ENCODE measurements around the gene LMBR1.

GRCh38 chr7:156778668-156779067 lies 114.3 kb downstream of the LMBR1 start:
- peak; percentile 8 for TF ChIP-seq CTCF (IDR thresholded peaks at IDR 0.05; ENCODE audit: low read depth, low read length, poor library complexity, severe bottlenecking)
- no peak for TF ChIP-seq EZH2phosphoT487 (IDR thresholded peaks at IDR 0.05; ENCODE audit: borderline replicate concordance, low read length)

Measured in DOHH2 (cell line).